Ovary (tissue), 9 donors: ENCODE data around the gene SIDT2. TPM values are rescaled to one million over a fixed set of nuclear protein-coding genes. Genes with fewer than 3 reads are reported as not detected.

Source experiments
- DNase-seq, 5 donors: peaks; one replicate each; pipeline ENCODE4 v3.0.0-alpha.2; 2019 to 2020
- H3K27ac ChIP-seq, 2 donors: fragments of 200-600 bp; one replicate each; pipeline versions ENCODE4 v1.5.1 to v1.8.0; 2019 to 2022
- H3K27me3 ChIP-seq: fragments of 200-600 bp; one replicate; pipeline ENCODE4 v1.8.0; 2022
- H3K36me3 ChIP-seq: fragments of 200-600 bp; sonication (generic); one replicate; pipeline ENCODE4 v1.5.1; 2019
- H3K4me1 ChIP-seq: one replicate; pipeline ENCODE4 v1.8.1; 2013; ENCODE audit warnings: mild to moderate bottlenecking, moderate library complexity; ENCODE audit not compliant: insufficient read depth
- H3K4me3 ChIP-seq: fragments of 200-600 bp; sonication (generic); one replicate; pipeline ENCODE4 v1.5.1; 2017
- H3K9me3 ChIP-seq, 2 donors: fragments of 200-600 bp in 1 of 2; sonication (generic) in 1 of 2; one replicate each; pipeline versions ENCODE4 v1.5.1 to v1.8.1; 2013 to 2019; ENCODE audit warnings: mild to moderate bottlenecking in 1 of 2, moderate library complexity in 1 of 2
- EP300 ChIP-seq: sonication (generic); formaldehyde crosslinking; IDR thresholded peaks from one replicate; pipeline ENCODE4 v1.6.1; 2017; ENCODE audit warnings: antibody characterized with exemption
- POLR2A ChIP-seq: fragments of 450-650 bp; IDR thresholded peaks from one replicate; pipeline ENCODE4 v1.6.1; 2017; ENCODE audit warnings: antibody characterized with exemption, mild to moderate bottlenecking, moderate library complexity
- WGBS, 3 donors: extraction: QIAGEN DNeasy Blood & Tissue Kit in 1 of 3; methylation state at CpG; one replicate each; pipeline versions ENCODE4 v1.1.5 to v1.1.7; 2013 to 2017; 5-methylcytosine and 5-hydroxymethylcytosine counted together
- intact Hi-C, 4 donors: fragments of 100-400 bp; cut with DNase I; formaldehyde crosslinking; loops; one replicate each; pipeline versions ENCODE4 v1.11.0 to v1.15.1; 2022 to 2023
- polyA plus RNA-seq, 2 donors: library from polyadenylated mRNA; stranded (reverse); fragments of 200-250 nt in 1 of 2; fragments of 350-450 nt in 1 of 2; fragmentation: Illumina TruSeq in 1 of 2; extraction: RNeasy Lipid Tissue Mini Kit (QIAGEN cat#74804) in 1 of 2; gene quantifications; one replicate each; pipeline ENCODE4 v1.2.3, GENCODE V29; 2013 to 2014
- total RNA-seq, 7 donors: library from RNA; depleted of rRNA in 2 of 7; stranded (reverse); fragments of >200 nt in 2 of 7; fragmentation: NEBNext Ultra II Directional in 3 of 7; extraction: Animal tissue kit (Norgen Biotek cat#: 25700) in 3 of 7; gene quantifications; one replicate each; pipeline versions ENCODE4 v1.1.0 to v1.2.4, GENCODE V29; 2016 to 2023
- TF ChIP-seq, protein P1 (sequence below), 3 donors: fragments of 450-650 bp in 2 of 3; fragments of 200-600 bp in 1 of 3; IDR thresholded peaks; one replicate each; pipeline versions ENCODE4 v1.5.1 to v1.8.0; 2016 to 2022; ENCODE audit warnings: antibody characterized with exemption in 3 of 3, mild to moderate bottlenecking in 1 of 3
- donor health status: DM: no; HTN: no; CAD: no; lungs with moderate emphysema.
- donor health status: DM: no; HTN: no; CAD: no.
- donor health status: Bipolar disorder and iron deficiency.
- donor health status: DM: yes; HTN: yes; CAD: no.
- donor health status: DM: no; HTN: no; CAD: no.
- donor health status: DM: yes; HTN: yes; CAD: no.

Gene SIDT2
- total and polyA plus RNA-seq, 9 donors = 36.5 to 141 (median 73.7) TPM

DNA sequence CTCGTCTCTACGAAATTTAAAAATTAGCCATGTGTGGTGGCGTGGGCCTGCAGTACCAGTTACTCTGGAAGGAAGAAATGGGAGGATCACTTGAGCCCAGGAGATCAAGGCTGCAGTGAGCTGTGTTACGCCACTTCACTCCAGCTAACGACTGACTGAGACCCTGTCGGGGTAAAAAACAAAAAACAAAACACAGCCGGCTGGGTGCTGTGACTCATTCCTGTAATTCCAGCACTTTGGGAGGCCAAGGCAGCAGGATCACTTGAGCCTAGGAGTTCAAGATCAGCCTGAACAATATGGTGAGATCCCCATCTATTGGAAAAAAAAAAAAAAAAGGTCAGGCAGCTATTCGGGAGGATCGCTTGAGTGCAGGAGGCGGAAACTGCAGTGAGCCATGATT, 32.0 kb upstream of the SIDT2 start:
- TF ChIP-seq POLR2A = no peak
- TF ChIP-seq, protein P1, sequence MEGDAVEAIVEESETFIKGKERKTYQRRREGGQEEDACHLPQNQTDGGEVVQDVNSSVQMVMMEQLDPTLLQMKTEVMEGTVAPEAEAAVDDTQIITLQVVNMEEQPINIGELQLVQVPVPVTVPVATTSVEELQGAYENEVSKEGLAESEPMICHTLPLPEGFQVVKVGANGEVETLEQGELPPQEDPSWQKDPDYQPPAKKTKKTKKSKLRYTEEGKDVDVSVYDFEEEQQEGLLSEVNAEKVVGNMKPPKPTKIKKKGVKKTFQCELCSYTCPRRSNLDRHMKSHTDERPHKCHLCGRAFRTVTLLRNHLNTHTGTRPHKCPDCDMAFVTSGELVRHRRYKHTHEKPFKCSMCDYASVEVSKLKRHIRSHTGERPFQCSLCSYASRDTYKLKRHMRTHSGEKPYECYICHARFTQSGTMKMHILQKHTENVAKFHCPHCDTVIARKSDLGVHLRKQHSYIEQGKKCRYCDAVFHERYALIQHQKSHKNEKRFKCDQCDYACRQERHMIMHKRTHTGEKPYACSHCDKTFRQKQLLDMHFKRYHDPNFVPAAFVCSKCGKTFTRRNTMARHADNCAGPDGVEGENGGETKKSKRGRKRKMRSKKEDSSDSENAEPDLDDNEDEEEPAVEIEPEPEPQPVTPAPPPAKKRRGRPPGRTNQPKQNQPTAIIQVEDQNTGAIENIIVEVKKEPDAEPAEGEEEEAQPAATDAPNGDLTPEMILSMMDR (IDR thresholded peaks at IDR 0.05) = no peak
- TF ChIP-seq EP300 = no peak
- Histone ChIP-seq H3K27ac (peak overlapping the region in 1 of 2 donors; percentile 6), H3K4me1 (peaks cover 11% of the 10 kb centered on the region), H3K36me3 (no peaks in the 10 kb centered on the region), H3K4me3 (no peak overlapping the region), H3K9me3 (no peaks in the 10 kb centered on the region), H3K27me3 (no peaks in the 10 kb centered on the region)
- 40 to 56% (median 48%) methylated on average over 10 of the region's 10 CpGs for WGBS, 3 donors
- peak in 1 of 5 donors; percentile 35 for DNase-seq
- intact Hi-C loops = no loop called here

DNA sequence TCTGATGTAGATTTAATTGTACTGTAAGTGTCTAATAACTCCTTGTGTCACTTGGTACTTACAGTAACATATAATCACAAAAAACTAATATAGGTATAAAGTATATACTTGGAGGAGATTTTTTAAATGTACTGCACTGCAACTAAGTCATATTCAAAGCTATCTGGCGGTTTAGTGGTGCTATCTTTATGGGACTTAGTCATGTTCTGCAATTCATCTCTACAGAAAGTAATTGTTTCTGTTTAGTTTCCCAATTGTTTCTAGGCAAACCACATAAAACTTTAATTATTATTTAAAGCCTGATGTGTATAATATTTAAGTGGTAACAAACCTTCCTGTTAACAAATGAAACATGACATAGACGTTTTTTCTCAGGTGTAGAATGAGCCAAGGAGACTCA, 26.5 kb upstream of the SIDT2 start:
- 53 to 60% (median 55%) methylated on average over 2 of the region's 2 CpGs for WGBS, 3 donors
- H3K27me3 ChIP-seq = no peaks in the 10 kb centered on the region
- intact Hi-C loops = no loop called here
- no peak for DNase-seq
- peaks cover 2% of the 10 kb centered on the region for H3K4me1 ChIP-seq
- H3K9me3 ChIP-seq = no peaks in the 10 kb centered on the region
- no peak overlapping the region for H3K4me3 ChIP-seq
- H3K36me3 ChIP-seq = no peaks in the 10 kb centered on the region
- TF ChIP-seq POLR2A = no peak
- TF ChIP-seq, protein P1 (IDR thresholded peaks at IDR 0.05) = no peak
- H3K27ac ChIP-seq = no peak overlapping the region

DNA sequence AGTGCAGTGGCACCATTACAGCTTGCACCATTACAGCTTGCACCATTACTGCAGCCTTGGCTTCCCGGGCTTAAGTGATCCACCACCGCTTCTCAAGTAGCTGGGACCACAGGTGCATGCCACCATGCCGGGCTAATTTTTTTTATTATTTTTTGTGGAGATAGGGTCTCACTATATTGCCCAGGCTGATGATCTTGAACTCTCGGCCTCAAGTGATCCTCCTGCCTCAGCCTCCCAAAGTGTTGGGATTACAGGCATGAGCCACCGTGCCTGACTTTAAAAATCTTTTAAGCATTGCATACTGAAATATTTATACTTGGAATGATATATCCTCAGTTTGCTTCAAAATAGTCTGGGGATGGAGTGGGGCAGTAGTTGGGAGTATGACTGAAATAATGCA, 24.1 kb upstream of the SIDT2 start:
- 93% methylated on average over 5 of the region's 5 CpGs for WGBS, 3 donors
- no peak for DNase-seq
- Histone ChIP-seq H3K4me1 (no peaks in the 10 kb centered on the region), H3K27me3 (no peaks in the 10 kb centered on the region), H3K4me3 (no peak overlapping the region), H3K36me3 (no peaks in the 10 kb centered on the region), H3K9me3 (no peaks in the 10 kb centered on the region), H3K27ac (no peak overlapping the region)
- intact Hi-C loops = no loop called here
- TF ChIP-seq POLR2A (no peak), EP300 (no peak)
- TF ChIP-seq, protein P1 (IDR thresholded peaks at IDR 0.05) = no peak

DNA sequence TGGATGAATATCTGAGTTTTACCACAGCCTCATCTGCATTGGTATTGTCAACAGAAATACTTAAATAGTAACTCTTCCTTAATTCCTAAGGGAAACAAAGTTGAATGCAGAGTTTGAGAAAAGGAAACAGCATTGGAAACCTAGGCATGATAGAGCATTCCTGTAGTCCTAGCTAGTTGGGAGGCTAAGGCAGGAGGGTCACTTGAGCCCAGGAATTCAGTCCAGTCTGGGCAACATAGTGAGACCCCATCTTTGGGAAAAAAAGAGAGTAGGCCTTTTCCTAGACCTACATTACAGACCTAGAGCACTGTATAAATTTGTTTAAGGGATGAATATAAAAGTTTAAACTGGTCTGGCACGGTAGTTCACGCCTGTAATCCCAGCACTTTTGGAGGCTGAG, 21.0 kb upstream of the SIDT2 start:
- Histone ChIP-seq H3K27ac (no peak overlapping the region), H3K4me1 (no peaks in the 10 kb centered on the region), H3K4me3 (no peak overlapping the region), H3K36me3 (no peaks in the 10 kb centered on the region), H3K27me3 (no peaks in the 10 kb centered on the region), H3K9me3 (no peaks in the 10 kb centered on the region)
- intact Hi-C loops = no loop called here
- 91 to 98% (median 93%) methylated on average over 2 of the region's 2 CpGs for WGBS, 3 donors
- TF ChIP-seq, protein P1 (IDR thresholded peaks at IDR 0.05) = no peak
- TF ChIP-seq EP300 = no peak
- TF ChIP-seq POLR2A = no peak
- no peak for DNase-seq

DNA sequence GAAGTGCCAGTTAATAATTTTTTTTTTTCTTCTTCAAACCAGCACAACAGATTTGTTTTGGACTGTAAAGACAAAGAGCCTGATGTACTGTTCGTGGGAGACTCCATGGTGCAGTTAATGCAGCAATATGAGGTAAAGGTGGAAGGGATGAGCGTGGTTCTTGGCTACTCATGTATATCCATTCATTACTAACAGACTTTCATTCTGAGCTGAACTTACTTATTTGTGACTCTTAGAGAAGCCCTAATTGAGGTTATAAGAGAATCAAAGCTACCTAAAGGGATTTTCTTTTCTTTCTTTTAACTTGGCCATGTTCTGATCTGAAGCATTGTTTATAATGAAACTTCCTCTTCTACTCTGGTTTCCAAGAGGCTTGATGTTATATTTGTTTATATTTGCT, 18.7 kb upstream of the SIDT2 start:
- WGBS, 3 donors = 82 to 92% (median 85%) methylated on average over 2 of the region's 2 CpGs

More for the DNA sequence above, 18.7 kb upstream of the SIDT2 start:
- TF ChIP-seq, protein P1 (IDR thresholded peaks at IDR 0.05) = no peak
- TF ChIP-seq POLR2A (no peak), EP300 (no peak)
- no peak overlapping the region for H3K27ac ChIP-seq
- H3K4me3 ChIP-seq = no peak overlapping the region
- H3K36me3 ChIP-seq = no peaks in the 10 kb centered on the region
- H3K4me1 ChIP-seq = no peaks in the 10 kb centered on the region
- DNase-seq = no peak
- no peaks in the 10 kb centered on the region for H3K27me3 ChIP-seq
- no peaks in the 10 kb centered on the region for H3K9me3 ChIP-seq
- intact Hi-C loops = no loop called here
